Renal cortical epithelial cell (primary cell): ENCODE measurements around the gene SLC24A4. TPM values are rescaled to one million over a fixed set of nuclear protein-coding genes. Genes with fewer than 3 reads are reported as not detected.

Experiments used
- DNase-seq: peaks from one replicate; pipeline ENCODE4 v3.0.0-alpha.2; 2011; ENCODE audit warnings: low read depth
- total RNA-seq: library from RNA; depleted of rRNA; stranded (reverse); fragments of >200 nt; gene quantifications from 2 replicates; pipeline ENCODE4 v1.2.3, GENCODE V29; 2014

Gene SLC24A4
- total RNA-seq, 1 donor from 2014 or later = not detected

GRCh38 chr14:92368001-92368400, 45.0 kb downstream of the SLC24A4 start:
- no peak for DNase-seq

DNA sequence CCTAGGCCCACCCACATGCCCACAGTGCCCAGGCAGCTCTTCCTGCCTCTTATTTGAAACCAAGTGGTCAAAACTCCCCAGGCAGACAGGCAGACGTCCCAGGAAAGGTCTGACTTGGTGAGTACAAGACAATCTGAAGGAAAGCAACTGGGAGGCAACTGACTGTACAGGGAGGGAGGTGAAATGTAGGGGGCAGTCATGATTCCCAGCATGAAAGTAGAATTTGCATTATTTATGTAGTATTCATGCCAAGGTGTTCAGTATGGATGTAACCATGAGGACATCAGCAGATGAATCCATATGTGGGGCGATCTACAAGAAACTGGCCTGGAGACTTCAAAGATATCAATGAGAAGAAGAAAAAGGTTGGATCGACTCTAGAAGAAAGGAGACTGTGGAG, 46.1 kb downstream of the SLC24A4 start:
- DNase-seq = no peak

GRCh38 chr14:92372230-92372629, 49.3 kb downstream of the SLC24A4 start:
- no peak for DNase-seq

GRCh38 chr14:92373336-92373735, 50.4 kb downstream of the SLC24A4 start:
- no peak for DNase-seq

DNA sequence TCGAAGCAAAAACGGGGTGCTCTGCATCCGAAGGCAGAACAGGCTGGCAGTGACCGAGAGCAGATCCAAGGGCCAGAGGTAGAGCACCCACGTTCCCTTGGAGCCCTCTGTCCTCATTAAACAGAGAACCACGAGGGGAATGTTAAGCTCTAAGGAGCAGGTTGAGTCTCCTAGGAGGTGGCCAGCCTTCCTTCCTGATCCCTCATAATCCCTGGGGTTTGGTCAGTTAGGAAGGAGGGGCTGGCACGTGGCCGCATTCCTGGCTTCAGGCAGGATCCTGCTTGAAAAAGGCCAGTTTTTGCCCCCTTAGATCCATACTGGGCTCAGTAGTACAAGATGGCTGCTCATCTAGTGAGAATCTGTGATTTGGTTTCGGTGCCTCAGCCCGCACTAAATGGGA, 57.2 kb downstream of the SLC24A4 start:
- DNase-seq = no peak

GRCh38 chr14:92380582-92380981, 57.6 kb downstream of the SLC24A4 start:
- no peak for DNase-seq

- DNase-seq = peak; percentile 3
Measured at GRCh38 chr14:92382677-92383076, 59.7 kb downstream of the SLC24A4 start.

GRCh38 chr14:92383805-92384204, 60.8 kb downstream of the SLC24A4 start:
- DNase-seq = no peak

DNA sequence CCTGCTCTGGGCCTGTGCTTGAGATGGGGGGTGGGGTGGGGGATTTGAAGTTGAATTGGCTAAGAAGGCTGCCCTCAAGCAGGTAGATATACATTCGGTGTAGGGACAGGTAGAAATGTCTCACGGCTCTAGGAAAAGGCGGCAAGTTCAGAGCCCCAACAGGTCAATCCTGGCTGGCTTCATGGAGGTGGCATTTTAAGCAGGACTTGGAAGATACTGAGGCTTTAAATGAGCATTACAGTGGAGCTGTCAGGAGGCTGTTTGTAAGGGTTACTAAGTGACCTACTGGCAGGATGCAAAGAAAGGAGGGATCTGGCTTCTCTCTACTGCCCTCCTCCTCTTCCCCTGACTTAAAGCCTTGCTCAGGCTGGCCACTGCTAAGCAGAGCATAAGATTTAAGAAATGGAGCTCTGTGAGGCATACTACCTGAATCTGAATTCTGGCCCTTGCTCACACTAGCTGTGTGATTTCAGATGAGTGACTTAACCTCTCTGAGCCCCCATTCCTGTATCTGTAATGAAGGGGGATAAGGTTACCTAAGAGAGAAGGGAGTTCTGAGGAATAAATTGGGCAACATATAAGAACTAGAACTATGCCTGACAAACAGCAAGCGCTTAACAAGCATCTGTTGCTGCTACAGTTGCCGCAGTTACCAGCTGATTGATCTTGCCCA, 61.6 kb downstream of the SLC24A4 start:
- no peak for DNase-seq

DNA sequence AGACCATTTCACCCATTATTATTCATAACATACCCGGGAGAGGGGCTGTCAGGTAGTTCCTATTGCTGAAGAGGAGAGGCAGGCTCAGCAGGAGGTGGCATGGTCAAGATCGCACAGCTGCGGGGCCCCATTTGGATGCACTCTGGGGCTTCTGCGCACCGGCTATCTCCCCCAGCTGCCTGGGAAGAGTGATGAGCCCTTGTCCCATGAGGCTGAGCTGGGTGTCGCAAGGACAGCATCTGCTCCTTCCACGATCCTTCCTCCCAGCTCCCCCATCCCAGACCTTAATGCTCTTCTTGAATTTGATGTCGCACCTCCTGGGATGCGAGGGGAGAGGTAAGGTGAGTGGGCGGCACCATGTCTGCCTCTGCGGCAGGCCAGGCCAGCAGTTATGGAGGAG, 62.6 kb downstream of the SLC24A4 start:
- DNase-seq = no peak

GRCh38 chr14:92386165-92386564, 63.2 kb downstream of the SLC24A4 start:
- no peak for DNase-seq

DNA sequence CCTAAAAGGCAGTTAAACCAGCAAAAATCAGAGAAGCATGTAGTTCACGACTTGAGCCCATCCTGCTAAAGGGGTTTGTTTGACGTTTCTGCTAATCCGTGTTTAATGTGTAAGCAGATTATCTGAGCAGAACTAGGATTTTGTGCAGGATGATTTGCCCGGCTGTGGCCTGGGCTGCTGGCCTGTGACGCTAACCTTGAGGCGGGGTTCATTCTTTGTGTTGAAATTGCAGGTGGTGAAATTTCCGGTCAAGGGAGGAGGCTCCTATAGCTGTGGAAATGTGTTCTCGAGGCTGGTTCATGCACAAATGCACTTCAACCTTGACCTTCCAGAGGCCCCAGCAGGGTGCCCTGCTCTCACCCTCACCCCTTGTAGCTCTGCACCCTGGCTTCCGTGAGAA, 63.7 kb downstream of the SLC24A4 start:
- DNase-seq = peak; percentile 29

GRCh38 chr14:92387578-92387977, 64.6 kb downstream of the SLC24A4 start:
- DNase-seq = peak; percentile 10

DNA sequence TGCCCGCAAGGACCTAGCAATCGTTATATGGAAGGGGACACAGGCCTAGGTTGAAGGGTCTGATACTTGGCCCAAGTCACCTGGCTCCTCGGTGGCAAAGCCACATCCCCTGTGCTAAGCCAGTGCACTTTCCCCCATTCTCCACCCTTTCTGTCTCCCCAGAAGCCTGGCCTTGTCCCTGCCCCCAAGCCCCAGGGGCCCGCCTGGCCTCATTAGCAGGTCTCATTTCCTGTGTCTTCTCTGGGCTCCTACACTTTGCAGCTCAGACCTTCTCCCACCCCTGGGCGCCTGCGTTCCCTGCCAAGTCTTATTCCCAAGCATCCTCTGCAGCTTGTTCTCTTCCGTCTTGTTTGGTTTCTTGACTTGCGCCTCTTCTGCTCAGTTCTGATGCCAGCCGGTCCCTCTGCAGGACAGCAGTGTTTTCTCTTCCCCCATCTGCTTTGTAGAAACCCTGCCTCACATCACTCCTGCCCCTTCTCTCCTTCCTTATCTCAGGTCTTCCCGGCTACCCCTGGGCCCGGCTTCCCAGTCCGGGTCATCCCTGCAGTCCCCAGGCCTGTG, 66.7 kb downstream of the SLC24A4 start:
- no peak for DNase-seq

- no peak for DNase-seq
Measured at GRCh38 chr14:92391726-92392125, 68.8 kb downstream of the SLC24A4 start.

DNA sequence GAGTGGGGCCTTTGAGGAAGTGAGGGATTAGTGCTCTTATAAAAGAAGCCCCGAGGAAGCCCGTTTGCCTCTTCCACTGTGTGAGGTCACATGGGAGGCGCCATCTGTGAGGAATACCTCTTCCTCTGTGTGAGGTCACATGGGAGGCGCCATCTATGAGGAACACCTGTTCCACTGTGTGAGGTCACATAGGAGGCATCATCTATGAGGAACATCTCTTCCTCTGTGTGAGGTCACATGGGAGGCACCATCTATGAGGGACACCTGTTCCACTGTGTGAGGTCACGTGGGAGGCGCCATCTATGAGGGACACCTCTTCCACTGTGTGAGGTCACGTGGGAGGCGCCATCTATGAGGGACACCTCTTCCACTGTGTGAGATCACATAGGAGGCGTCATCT, 69.7 kb downstream of the SLC24A4 start:
- DNase-seq = no peak

- peak; percentile 82 for DNase-seq
Measured at GRCh38 chr14:92397150-92397952, 74.4 kb downstream of the SLC24A4 start.

DNA sequence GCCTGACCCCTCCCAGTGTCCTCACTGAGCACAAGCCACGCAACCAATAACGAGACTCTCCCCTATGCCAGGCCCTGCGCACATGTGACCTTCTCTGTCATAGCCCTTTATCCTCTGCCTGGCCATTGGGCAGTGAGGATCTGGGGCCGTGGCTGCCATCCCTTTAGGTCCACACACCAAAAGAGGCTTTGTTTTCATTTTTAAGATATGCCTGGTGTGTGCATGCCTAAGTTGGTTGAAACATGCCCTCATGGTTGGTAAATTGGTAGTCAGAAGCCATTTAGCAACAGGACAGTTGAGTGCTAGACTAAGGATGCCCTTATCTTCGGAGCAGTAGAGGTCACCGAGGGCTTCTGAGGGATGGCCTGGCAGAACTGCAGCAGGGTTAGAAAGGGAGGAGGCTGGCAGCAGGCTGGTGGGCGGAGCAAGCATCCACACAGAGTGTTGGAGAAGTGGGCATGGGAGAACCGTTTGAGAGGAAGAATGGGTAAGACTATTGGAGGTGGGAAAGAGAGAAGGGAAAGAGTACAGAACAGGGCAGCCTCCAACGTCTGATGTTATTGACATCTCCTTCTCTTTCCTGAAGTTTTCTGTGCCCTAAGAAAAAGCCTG, 75.1 kb downstream of the SLC24A4 start:
- no peak for DNase-seq

- DNase-seq = no peak
Measured at GRCh38 chr14:92398888-92399636, 76.1 kb downstream of the SLC24A4 start.

- DNase-seq = no peak
Measured at GRCh38 chr14:92400579-92401444, 77.8 kb downstream of the SLC24A4 start.

DNA sequence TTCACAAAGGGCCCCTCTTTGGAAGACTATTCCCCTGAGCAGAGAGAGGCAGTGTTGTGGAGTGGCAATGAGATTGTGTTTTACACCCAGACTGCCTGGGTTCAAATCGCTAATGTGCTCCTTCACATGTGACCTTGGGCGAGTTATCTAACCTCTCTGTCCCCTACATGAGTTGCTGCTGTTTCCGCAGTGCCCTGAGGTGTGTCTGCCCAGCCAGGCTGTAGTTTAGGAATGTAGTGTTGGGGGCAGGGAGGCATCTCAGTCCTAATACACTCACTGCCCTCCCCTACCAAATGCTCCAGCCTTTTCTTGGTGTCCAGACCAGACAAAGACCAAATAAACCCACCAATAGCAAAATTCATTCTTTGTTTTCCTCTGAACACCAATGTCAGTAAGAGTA, 78.6 kb downstream of the SLC24A4 start:
- DNase-seq = no peak
